NCI-H226 (cell line): Measurements from ENCODE around the gene POLR3E.
A peak's percentile ranks its signal among the peaks of the same experiment; 100 is the strongest.
"Not testable (repeated sequence)": the region's sequence is repeated elsewhere in the genome, so short reads cannot be mapped to it uniquely, and the experiment has no call there.

ENCODE experiments used
- DNase-seq: peaks from one replicate; pipeline ENCODE4 v3.0.0-alpha.2; 2015

POLR3E gene

DNA sequence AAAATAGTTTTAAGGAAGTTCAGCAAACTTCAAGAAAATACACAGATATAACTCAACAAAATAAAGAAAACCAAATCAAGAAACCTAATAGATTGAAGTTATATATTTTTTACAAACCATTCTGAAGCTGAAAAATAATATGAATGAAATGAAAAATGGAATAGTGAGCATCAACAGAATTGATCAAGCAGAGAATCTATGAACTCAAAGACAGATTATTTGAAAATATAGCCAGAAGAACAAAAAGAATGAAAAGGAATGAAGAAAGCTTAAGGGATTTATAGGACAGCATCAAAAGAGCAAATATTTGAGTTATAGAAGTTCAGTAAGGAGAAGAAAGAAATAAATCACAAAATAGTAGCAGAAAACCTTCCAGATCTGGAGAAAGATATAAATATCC is 39.4 kb downstream of the POLR3E start:
- no peak for DNase-seq

GRCh38 chr16:22337045-22337444 is 39.8 kb downstream of the POLR3E start:
- no peak for DNase-seq

DNA sequence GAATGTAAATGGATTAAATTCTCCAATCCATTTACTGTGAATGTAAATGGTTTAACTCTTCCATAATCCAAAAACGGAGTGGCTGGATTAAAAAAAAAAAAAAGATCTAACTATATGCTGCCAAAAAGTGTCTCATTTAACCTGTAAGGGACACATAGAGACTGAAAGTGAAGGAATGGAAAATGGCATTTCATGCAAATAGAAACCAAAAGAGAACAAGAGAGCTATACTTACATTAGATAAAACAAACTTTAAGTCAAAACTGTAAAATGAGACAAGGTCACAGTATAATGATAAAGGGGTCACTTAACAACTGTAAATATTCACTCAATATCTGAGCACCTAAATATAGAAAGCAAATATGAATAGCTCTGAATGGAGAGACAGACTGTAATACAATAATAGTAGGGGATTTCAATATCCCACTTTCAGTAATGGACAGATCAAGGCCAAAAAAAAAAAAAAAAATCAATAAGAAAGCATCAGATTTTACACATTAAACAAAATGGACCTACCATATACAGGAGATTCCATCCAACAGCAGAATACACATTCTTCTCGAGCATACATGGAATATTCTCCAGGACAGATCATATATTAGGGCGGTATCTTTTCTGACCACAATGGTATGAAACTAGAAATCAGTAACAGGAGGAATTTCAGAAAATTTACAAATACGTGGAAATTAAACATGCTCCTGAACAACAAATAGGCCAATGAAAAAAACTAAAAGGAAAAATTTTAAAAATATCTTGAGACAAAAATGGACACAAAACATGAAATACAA is 40.8 kb downstream of the POLR3E start:
- DNase-seq = no peak

GRCh38 chr16:22340945-22341344 is 43.7 kb downstream of the POLR3E start:
- DNase-seq = no peak

DNA sequence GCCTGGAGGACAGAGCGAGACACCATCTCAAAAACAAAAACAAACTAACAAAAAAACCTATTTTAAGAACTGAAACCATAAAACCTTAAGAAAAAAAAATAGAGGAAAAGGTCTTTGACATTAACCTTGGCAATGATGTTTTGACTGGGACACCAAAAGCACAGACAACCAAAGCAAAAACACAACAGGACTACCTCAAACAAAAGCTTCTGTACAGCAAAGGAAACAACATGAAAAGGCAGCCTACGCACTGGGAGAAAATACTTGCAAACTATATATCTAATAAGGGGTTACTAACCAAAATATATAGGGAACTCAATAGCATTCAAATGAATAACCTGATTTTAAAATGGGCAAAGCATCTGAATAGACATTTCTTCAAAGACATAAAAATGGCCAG is 44.9 kb downstream of the POLR3E start:
- DNase-seq = no peak

DNA sequence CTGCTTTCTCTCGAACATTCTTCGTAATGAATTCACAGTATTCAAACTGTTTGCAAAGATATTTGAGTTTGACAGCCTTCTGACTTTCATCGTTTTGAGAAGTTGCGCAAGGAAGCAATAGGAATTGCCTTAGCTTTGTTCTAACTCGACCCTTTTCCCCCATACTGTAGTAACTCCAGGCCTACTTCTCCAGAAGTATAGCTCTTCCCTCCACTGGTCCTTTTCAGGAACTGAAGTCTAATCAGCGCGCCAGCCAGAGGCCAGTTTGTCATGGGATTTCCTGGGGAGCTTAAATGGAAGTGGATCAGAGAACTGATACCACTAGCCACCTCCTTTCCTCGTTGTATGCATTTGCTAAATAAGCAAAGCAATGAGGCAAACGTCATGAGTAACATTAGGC is 49.3 kb downstream of the POLR3E start:
- no peak for DNase-seq

- DNase-seq = no peak
Measured at GRCh38 chr16:22347100-22347820, 50.1 kb downstream of the POLR3E start.

DNA sequence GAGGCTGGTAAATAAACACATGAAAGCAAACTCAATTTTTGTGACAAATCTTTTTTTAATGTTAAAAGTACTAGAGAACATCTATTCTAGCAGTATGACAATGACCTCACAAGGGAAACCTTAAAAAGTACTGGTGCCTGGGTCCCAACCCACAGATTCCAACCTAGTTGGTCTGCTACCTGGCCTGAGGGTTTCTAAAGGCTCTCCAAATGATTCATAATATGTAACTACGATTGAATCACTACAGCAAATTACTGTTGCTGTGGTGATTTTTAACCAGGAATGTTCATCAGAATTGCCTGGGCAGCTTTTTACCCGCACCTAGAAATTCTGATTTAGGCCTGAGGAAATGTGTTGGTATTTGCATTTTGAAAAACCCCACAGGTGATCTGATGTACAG is 51.1 kb downstream of the POLR3E start:
- DNase-seq = no peak

- not testable (repeated sequence) for DNase-seq
Measured at GRCh38 chr16:22351017-22351416, 53.8 kb downstream of the POLR3E start.

DNA sequence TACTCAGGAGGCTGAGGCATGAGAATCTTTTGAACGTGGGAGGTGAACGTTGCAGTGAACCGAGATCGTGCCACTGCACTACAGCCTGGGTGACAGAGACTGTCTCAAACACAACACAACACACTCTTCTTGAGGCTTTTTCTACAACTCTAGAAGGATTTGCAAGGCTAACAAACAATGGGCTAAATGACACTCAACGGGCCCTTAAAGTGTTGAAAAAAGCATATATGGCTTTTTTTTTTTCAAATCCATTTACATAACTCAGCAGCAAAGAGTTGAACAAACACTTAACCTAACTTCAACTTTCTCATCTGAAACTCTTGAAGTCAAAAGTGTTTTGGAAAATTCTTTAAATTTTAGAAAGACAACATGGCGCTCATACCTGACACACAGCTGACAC is 54.9 kb downstream of the POLR3E start:
- no peak for DNase-seq

- DNase-seq = no peak
Measured at GRCh38 chr16:22352723-22353122, 55.5 kb downstream of the POLR3E start.

GRCh38 chr16:22353191-22353919 is 56.1 kb downstream of the POLR3E start:
- DNase-seq = peak; percentile 85

- no peak for DNase-seq
Measured at GRCh38 chr16:22353933-22354541, 56.8 kb downstream of the POLR3E start.

GRCh38 chr16:22355487-22355908 is 58.3 kb downstream of the POLR3E start:
- DNase-seq = no peak

DNA sequence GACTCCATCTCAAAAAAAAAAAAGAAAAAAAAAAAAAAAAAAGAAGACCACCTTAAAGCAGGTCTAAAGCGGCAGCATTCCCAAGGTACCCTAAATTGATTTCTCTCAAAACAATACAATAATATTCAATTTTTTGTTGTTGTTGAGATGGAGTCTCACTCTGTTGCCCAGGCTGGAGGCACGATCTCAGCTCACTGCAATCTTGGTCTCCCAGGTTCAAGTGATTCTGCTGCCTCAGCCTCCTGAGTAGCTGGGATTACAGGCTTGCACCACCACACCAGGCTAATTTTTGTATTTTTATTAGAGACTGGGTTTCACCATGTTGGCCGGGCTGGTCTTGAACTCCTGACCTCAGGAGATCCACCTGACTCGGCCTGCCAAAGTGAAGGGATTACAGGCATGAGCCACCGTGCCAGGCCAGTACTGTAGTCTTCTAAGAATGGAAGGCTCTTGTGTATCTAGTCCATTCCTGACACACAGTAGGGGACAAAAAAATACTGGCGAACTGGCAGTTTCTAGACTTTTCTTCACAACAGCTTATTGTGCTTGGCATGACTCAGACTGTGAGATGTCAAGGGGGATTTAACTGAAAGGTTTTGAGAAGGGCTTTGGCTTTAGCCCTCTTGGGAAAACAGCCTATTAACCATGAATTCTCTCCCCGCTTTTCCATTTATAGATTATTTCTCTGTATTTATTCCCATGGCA is 59.9 kb downstream of the POLR3E start:
- DNase-seq = no peak

DNA sequence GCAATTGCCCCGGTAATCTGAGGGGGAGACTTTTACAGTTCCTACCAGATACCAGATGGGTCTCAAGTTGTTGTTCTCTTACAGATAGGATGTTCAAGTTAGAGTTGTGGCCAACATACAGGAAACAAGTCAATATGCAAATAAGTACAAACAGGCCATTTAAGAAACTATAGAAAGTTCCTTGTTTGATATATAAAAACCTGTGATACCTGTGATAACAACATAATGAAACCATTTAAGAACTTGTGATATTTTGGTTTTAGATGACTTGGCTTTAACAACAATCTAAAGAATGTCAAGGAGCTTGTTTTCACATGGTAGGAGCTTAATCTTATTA is 60.4 kb downstream of the POLR3E start:
- no peak for DNase-seq

GRCh38 chr16:22358000-22358399 is 60.8 kb downstream of the POLR3E start:
- no peak for DNase-seq

- no peak for DNase-seq
Measured at GRCh38 chr16:22359679-22360078, 62.5 kb downstream of the POLR3E start.

GRCh38 chr16:22360963-22361659 is 63.9 kb downstream of the POLR3E start:
- no peak for DNase-seq

DNA sequence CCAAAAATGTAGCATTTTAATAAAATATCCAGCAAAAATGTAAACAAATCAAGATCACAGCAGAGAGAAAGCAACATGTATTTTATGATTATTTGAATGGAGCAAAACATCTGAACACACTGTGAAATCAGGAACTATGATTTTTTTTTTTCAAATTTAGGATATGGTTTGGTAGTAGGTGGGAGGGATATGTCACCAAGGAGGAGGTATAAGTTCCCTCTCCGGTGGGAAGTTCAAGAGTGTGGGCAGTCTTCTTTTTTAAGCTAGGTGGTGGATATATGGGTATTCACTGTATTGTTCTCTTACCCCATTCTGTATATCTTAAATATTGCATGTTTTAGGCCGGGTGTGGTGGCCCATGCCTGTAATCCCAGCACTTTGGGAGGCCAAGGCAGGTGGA is 67.0 kb downstream of the POLR3E start:
- DNase-seq = no peak

GRCh38 chr16:22366371-22366770 is 69.2 kb downstream of the POLR3E start:
- DNase-seq = no peak

- DNase-seq = no peak
Measured at GRCh38 chr16:22366889-22367288, 69.7 kb downstream of the POLR3E start.
